D721Med (cell line): Measurements from ENCODE around the gene EHD3.
"Not testable (repeated sequence)": the region's sequence is repeated elsewhere in the genome, so short reads cannot be mapped to it uniquely, and the experiment has no call there.

Source experiments
- DNase-seq: peaks from one replicate; pipeline ENCODE4 v3.0.0; 2011; ENCODE audit warnings: low spot score; ENCODE audit not compliant: insufficient read length
- FAIRE-seq: peaks from 2 replicates; lab custom pipeline; 2011; peaks lifted over from hg19 to GRCh38; lab: Jason Lieb, UNC
- CTCF ChIP-seq: IDR thresholded peaks from 2 replicates; pipeline ENCODE4 v1.5.1; 2012; ENCODE audit warnings: mild to moderate bottlenecking, control low read depth; ENCODE audit not compliant: insufficient read depth; ENCODE audit errors: missing control alignments

The EHD3 gene

GRCh38 chr2:31270822-31271231, 36.9 kb downstream of the EHD3 start:
- no peak for TF ChIP-seq CTCF
- no peak for DNase-seq
- FAIRE-seq, result no peak

GRCh38 chr2:31271851-31272267, 37.9 kb downstream of the EHD3 start:
- FAIRE-seq, result no peak
- no peak for TF ChIP-seq CTCF
- no peak for DNase-seq

GRCh38 chr2:31274401-31275075, 40.6 kb downstream of the EHD3 start:
- DNase-seq (peak; percentile 51), FAIRE-seq (peak; percentile 90)
- no peak for TF ChIP-seq CTCF

- no peak for TF ChIP-seq CTCF
- no peak for FAIRE-seq
- DNase-seq, result no peak
These were observed 42.0 kb downstream of the EHD3 start for GRCh38 chr2:31275976-31276375.

- FAIRE-seq, result no peak
- DNase-seq, result no peak
- no peak for TF ChIP-seq CTCF
These were observed 43.7 kb downstream of the EHD3 start for GRCh38 chr2:31277621-31278020.

GRCh38 chr2:31282634-31283033, 48.7 kb downstream of the EHD3 start:
- no peak for FAIRE-seq
- no peak for DNase-seq
- no peak for TF ChIP-seq CTCF

GRCh38 chr2:31283193-31283919, 49.4 kb downstream of the EHD3 start:
- not testable (repeated sequence) for FAIRE-seq, DNase-seq
